UCSD-AML1 (cell line): Measurements from ENCODE around the gene GABRP.
"Not testable (repeated sequence)": the region's sequence is repeated elsewhere in the genome, so short reads cannot be mapped to it uniquely, and the experiment has no call there.

Experiments
- DNase-seq: peaks from one replicate; lab custom pipeline; 2025; ENCODE audit not compliant: unreplicated experiment; lab: John Stamatoyannopoulos, UW

Gene GABRP

GRCh38 chr5:170755679-170756456 lies 27.7 kb upstream of the GABRP start:
- DNase-seq = no peak

- DNase-seq = no peak
These were observed 26.8 kb upstream of the GABRP start for GRCh38 chr5:170756691-170757090.

GRCh38 chr5:170757182-170757601 lies 26.3 kb upstream of the GABRP start:
- DNase-seq = no peak

- no peak for DNase-seq
These were observed 25.9 kb upstream of the GABRP start for GRCh38 chr5:170757669-170758068.

- no peak for DNase-seq
These were observed 25.0 kb upstream of the GABRP start for GRCh38 chr5:170758481-170758880.

GRCh38 chr5:170760113-170760512 lies 23.4 kb upstream of the GABRP start:
- DNase-seq = no peak

GRCh38 chr5:170761048-170761707 lies 22.3 kb upstream of the GABRP start:
- DNase-seq = no peak

- no peak for DNase-seq
These were observed 21.8 kb upstream of the GABRP start for GRCh38 chr5:170761708-170762066.

GRCh38 chr5:170762298-170762697 lies 21.2 kb upstream of the GABRP start:
- not testable (repeated sequence) for DNase-seq

- DNase-seq = not testable (repeated sequence)
These were observed 17.7 kb upstream of the GABRP start for GRCh38 chr5:170765868-170766267.

- no peak for DNase-seq
These were observed 14.3 kb upstream of the GABRP start for GRCh38 chr5:170769246-170769645.

GRCh38 chr5:170769898-170770416 lies 13.6 kb upstream of the GABRP start:
- DNase-seq = no peak

- DNase-seq = no peak
These were observed 12.0 kb upstream of the GABRP start for GRCh38 chr5:170771496-170771895.

- no peak for DNase-seq
These were observed 10.2 kb upstream of the GABRP start for GRCh38 chr5:170773024-170773985.

- no peak for DNase-seq
These were observed 8.7 kb upstream of the GABRP start for GRCh38 chr5:170774831-170775230.

- no peak for DNase-seq
These were observed 1.6 kb upstream of the GABRP start for GRCh38 chr5:170781946-170782345.

GRCh38 chr5:170782438-170782837 lies 1.1 kb upstream of the GABRP start:
- no peak for DNase-seq

- DNase-seq = no peak
These were observed 1.9 kb downstream of the GABRP start for GRCh38 chr5:170785416-170785815.

- DNase-seq = no peak
These were observed 3.7 kb downstream of the GABRP start for GRCh38 chr5:170787216-170787615.

GRCh38 chr5:170788626-170789304 lies 5.2 kb downstream of the GABRP start:
- no peak for DNase-seq
